ENCODE measurements around the gene RGPD6. TPM values are rescaled to one million over a fixed set of nuclear protein-coding genes. Genes with fewer than 3 reads are reported as not detected.
"Not testable (repeated sequence)": the region's sequence is repeated elsewhere in the genome, so short reads cannot be mapped to it uniquely, and the experiment has no call there.

The RGPD6 gene
- polyA plus RNA-seq (ENCODE audit: insufficient read length) = 19.6 TPM

- DNase-seq = not testable (repeated sequence)
These were observed at the start of gene RGPD6 for GRCh38 chr2:110576763-110577416. Gene RGPD6 (minus strand): TSS chr2:110577222. CDS start chr2:110577024, 198 bp downstream.

GRCh38 chr2:110619326-110619939 lies 42.4 kb upstream of the RGPD6 start:
- not testable (repeated sequence) for DNase-seq

GRCh38 chr2:110613927-110614326 lies 36.9 kb upstream of the RGPD6 start:
- not testable (repeated sequence) for DNase-seq

GRCh38 chr2:110610613-110611250 lies 33.7 kb upstream of the RGPD6 start:
- not testable (repeated sequence) for DNase-seq

- DNase-seq = not testable (repeated sequence)
These were observed 33.0 kb upstream of the RGPD6 start for GRCh38 chr2:110609843-110610612.

GRCh38 chr2:110608788-110609502 lies 31.9 kb upstream of the RGPD6 start:
- not testable (repeated sequence) for DNase-seq

GRCh38 chr2:110605057-110605456 lies 28.0 kb upstream of the RGPD6 start:
- DNase-seq = not testable (repeated sequence)

- DNase-seq = not testable (repeated sequence)
These were observed 27.0 kb upstream of the RGPD6 start for GRCh38 chr2:110603917-110604591.

- DNase-seq = not testable (repeated sequence)
These were observed 25.1 kb upstream of the RGPD6 start for GRCh38 chr2:110602139-110602538.

- DNase-seq = not testable (repeated sequence)
These were observed 15.0 kb upstream of the RGPD6 start for GRCh38 chr2:110591973-110592372.

GRCh38 chr2:110589677-110590330 lies 12.8 kb upstream of the RGPD6 start:
- DNase-seq = not testable (repeated sequence)

GRCh38 chr2:110588520-110588919 lies 11.5 kb upstream of the RGPD6 start:
- DNase-seq = not testable (repeated sequence)

GRCh38 chr2:110579216-110579965 lies 2.4 kb upstream of the RGPD6 start:
- DNase-seq = not testable (repeated sequence)

- not testable (repeated sequence) for DNase-seq
These were observed 1.4 kb upstream of the RGPD6 start for GRCh38 chr2:110578429-110578828.

GRCh38 chr2:110499755-110500377 lies 77.2 kb downstream of the RGPD6 start:
- not testable (repeated sequence) for DNase-seq

- not testable (repeated sequence) for DNase-seq
These were observed 81.0 kb downstream of the RGPD6 start for GRCh38 chr2:110496027-110496426.

GRCh38 chr2:110494488-110494887 lies 82.5 kb downstream of the RGPD6 start:
- not testable (repeated sequence) for DNase-seq

- not testable (repeated sequence) for DNase-seq
These were observed 88.0 kb downstream of the RGPD6 start for GRCh38 chr2:110488991-110489390.

- not testable (repeated sequence) for DNase-seq
These were observed 94.3 kb downstream of the RGPD6 start for GRCh38 chr2:110482697-110483096.
